Measurements from ENCODE around the gene PC.
"Not testable (repeated sequence)": the region's sequence is repeated elsewhere in the genome, so short reads cannot be mapped to it uniquely, and the experiment has no call there.

PC gene

DNA sequence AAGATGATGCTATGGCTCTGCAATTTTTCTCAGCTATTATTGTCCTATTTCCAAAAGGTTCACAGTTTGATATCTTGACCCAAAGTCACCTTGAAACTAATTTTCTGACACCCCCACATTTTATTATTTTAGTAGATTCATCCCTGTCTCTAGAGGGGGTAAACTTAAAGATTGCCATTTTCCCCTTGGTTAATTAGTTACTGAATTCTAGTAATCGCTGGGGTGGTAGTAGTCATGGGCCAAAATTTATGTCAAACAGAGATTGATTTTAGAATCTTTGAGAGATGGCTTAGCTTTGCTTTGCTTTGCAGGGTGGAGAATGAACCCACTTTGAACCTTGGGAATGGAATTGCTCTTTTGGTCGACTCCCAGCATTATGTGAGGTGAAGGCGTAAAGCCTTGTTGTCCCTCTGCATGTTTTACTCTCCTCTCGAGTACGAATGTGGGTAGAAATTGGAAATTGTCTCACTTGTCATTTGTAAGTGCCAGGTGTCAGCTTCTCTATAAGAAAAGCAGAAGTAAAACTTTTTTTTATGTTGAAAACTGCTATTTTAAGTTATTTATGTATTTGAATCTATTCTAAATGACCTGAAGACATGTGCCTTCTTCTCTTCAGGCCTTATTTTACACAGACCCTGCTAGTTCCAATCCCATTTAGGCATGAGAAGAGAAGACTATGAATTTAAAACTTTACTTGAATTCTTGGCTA, 157.3 kb downstream of the PC start:
- DNase-seq (ENCODE audit: low read depth in 2 of 2, low spot score in 1 of 2) = no peak

DNA sequence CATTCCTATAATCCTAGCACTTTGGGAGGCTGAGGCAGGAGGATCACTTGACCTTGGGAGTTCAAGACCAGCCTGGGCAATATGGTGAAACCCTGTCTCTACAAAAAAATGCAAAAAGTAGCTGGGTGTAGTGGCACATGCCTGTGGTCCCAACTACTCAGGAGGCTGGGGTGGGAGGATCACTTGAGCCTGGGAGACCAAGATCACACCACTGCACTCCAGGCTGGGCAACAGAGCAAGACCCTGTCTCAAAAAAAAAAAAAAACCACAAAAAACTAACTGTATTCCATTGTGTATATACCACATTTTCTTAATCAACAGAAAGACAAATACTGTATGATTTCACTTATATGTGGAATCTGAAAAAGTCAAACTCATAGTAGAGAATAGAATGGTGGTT, 158.4 kb downstream of the PC start:
- not testable (repeated sequence) for DNase-seq (ENCODE audit: low read depth in 2 of 2, low spot score in 1 of 2)
